Right renal cortex interstitium (tissue), 3 donors: Measurements from ENCODE around the gene CCDC24. TPM values are rescaled to one million over a fixed set of nuclear protein-coding genes. Genes with fewer than 3 reads are reported as not detected.

Source experiments
- DNase-seq, 3 donors: peaks; one replicate each; pipeline ENCODE4 v3.0.0-alpha.2; 2013; ENCODE audit warnings: low read depth in 3 of 3, low spot score in 2 of 3
- polyA plus RNA-seq, 3 donors: library from polyadenylated mRNA; unstranded; fragments of 120-200 nt; gene quantifications; one replicate each; pipeline ENCODE4 v1.2.1, GENCODE V29; 2013; ENCODE audit not compliant: insufficient read length in 3 of 3

Gene CCDC24
- polyA plus RNA-seq, 3 donors, result 14.4 to 15.8 (median 14.6) TPM

DNA sequence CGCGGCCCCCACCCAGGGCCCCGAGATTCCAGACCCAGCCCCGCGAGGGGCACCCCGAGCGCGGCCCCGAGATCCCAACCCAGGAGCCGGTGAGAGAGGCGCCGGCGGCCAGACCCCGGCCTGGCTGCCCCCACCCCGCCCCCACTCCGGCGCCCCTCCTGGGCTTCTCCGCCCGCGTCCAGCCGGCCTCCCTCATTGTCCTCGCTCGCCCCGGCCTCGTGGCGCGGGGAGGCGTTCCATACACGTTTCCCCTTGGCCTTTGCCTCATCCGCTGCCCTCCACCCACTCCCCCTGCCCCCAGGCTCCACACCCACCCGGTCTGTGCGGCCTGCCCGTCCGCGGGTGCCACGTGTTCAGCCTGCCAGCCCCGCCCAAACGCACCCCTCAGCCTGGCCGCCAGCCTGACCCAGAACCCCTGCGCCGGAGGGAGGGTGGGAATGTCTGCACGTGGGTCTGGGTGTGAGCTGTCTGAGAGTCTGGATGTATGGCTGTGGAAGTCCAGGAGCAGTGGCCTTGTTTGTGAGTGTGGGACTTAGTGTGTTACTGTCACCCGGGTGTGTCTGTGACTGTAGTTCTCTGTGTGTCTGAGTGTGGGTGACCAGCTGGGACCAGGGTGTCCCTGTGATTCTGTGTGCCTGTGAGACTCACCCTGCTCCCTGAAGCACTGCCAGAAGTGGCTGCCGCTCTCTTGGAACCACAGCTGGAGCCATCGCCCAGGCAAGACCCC lies 11.7 kb upstream of the CCDC24 start:
- no peak for DNase-seq

DNA sequence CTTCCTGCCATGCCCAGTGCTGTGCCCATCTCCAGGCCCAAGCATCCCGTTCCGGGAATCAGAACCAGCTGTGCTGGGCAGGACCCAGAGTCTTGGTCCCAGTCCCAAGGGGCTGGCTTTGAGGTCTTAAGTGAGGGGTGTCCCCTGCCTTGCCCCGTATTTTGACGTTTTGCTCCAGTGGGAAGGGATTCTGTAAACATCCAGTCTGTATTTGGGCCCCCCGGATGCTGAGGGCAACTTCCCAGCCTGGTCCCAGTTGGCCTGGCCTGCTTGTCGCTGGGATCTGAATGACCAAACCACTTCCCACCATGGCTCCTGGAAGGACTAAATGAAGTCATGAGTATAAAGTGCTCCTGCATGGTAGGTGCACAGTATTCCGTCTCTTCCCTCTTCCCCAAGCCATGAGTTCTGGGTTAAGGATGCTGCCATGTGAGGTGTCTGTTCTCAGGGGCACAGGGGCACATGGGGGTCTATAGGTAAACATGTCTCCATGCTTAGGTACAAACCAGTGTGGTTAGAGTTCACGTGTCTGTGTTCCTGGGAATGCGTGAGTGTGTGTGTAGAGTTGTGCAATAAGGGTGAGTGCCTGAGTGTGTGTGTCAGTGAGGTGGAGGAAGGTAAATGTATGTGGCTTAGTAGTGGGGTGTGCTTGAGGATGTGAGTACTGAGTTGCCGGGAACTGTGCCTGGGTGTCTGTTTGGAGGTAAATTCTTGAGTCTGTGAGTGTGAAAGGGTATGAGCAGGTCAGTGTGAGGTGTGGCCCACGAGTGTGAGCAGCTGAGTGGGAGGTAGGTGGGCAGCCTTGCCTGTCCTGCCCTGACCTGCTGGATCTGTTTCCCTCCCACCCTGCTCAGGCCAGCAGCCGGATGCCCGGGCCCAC lies 10.9 kb upstream of the CCDC24 start:
- no peak for DNase-seq

DNA sequence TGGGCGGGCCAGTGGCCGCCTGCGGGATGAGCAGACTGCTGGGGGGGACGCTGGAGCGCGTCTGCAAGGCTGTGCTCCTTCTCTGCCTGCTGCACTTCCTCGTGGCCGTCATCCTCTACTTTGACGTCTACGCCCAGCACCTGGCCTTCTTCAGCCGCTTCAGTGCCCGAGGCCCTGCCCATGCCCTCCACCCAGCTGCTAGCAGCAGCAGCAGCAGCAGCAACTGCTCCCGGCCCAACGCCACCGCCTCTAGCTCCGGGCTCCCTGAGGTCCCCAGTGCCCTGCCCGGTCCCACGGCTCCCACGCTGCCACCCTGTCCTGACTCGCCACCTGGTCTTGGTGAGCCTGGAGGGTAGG lies 10.3 kb upstream of the CCDC24 start:
- DNase-seq, result no peak

DNA sequence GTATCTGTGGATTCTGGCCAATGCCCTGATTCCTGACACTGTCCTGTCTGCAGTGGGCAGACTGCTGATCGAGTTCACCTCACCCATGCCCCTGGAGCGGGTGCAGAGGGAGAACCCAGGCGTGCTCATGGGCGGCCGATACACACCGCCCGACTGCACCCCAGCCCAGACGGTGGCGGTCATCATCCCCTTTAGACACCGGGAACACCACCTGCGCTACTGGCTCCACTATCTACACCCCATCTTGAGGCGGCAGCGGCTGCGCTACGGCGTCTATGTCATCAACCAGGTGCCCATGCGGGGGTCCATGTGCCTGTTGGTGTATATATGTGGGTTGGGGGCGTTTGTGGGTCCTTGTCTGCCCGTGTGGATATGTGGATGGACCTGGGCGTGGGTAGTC lies 9.8 kb upstream of the CCDC24 start:
- DNase-seq, result no peak

DNA sequence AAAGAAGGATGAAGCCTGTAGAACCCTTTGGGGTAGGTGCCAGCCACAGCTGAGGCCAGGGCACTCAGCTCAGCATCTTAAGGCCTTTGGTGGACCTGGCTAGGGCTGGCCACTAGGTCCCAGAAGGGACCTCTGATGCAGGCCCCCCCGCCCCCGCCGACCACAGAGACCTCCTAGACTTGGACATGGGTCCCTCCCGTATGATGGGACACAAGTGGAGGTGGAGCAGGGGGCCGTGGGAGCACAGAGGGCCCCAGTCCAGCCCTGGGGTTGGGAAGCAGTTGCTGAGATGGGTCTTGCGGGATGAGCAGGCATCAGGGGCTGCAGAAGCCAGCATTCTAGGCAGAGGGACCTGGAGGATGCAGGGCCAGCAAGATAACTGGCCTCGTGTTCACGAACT lies 9.2 kb upstream of the CCDC24 start:
- no peak for DNase-seq

DNA sequence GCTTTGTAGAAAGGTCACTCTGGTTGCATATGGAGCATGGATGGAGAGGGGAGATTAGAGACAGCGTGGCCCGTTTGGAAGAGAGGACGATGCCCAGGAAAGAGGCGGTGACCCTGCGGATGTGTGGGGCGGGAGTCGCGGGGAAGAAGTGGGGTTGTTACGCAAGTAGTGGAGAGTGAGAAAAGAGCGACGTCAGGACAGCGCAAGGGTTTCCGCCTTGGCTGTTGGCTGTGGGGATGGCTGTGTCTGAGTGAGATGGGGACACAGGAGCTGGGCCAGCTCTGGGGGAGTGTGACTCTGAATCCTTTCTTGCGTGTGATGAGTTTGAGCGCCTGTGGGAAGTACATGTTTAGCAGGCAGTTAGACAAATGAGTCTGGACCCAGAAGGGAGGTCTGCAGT lies 8.6 kb upstream of the CCDC24 start:
- DNase-seq, result no peak

DNA sequence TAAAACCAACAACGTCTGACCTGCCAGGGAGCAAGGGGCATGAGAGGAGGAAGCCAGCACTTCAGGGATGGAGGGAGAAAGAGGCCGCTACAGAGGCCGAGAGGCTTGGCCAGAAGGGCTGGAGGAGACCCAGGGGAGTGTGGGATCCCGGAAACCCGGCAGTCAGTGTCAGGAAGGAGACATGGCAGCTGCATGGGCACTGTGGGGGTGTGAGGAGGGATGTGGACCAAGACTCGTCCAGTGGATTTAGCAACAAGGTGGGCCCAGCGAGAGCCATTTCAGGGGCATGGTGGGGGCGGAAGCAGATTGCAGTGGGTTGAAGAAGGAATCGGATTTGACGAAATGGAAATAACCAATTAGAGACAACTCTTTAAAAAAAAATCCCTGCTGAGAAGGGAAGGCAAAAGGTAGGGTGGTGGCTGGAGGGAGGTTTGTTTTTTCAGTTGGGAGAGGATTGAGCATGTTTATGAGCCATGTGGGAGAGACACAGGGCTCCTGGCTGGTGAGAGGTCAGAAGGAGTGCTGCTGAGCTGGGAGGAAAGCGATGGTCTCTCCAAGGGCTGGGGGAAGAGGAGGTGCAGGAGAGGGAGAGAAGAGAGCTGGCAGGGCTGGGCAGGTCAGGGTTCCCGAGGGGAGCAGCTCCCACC lies 8.0 kb upstream of the CCDC24 start:
- DNase-seq, result no peak

DNA sequence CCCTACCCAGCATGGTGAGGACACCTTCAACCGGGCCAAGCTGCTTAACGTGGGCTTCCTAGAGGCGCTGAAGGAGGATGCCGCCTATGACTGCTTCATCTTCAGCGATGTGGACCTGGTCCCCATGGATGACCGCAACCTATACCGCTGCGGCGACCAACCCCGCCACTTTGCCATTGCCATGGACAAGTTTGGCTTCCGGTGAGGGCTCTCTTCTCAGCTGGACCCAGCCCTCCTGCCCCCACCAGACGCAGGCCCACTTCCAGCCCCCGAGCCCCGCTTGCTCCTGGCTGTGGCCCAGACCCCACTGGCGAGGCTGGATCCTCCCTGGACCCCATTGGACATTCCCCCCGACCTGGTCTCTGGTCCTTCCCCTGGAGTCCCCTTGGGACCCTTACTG lies 6.5 kb upstream of the CCDC24 start:
- DNase-seq, result no peak

DNA sequence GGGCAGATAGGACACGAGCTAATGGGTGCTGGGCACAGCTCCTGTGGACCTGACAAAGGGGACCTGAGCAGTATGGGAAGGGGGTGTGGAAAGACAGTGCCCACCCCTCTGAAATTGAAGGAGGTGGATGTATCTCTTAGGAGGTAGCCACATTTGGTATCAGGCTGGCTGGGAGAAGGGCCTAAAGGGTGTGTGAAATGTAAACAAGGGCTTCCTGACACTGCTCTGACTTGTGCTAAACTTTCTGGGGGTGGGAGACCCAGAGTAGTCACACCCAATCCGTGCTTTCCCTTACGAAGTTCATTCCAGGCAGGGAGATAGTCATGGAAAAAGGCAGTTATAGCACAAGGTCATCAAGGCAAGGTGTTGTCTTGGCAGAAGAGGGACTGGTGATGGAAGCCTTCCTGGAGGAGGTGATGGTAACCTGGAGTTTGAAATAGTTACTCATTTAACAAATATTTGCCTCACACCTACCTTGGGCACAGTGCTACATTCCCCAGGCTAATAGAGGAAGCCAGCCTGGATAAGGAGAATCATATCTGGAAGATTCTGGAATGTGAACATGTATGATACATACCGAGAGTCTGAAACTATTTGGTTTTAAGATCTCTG lies 5.3 kb upstream of the CCDC24 start:
- DNase-seq, result no peak

DNA sequence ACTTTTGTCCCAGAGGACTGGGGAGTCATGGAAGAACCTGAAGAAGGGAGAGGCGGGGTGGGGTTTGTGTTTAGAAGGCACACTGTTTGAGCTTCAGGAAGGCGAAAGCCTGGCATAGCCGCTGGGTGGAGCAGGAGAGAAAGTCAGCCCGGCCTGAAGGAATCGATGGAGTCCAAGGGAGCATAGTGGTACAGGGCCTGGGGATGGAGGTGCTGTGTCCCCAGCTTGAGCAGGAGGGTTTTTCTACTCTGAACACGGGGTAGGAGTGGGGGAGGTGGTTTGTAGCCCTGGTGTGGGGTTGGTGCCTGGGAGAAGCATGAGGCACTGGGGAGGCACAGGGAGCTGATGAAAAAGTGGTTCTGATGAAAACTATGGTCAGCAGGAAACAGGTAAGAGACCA lies 4.7 kb upstream of the CCDC24 start:
- DNase-seq, result no peak

DNA sequence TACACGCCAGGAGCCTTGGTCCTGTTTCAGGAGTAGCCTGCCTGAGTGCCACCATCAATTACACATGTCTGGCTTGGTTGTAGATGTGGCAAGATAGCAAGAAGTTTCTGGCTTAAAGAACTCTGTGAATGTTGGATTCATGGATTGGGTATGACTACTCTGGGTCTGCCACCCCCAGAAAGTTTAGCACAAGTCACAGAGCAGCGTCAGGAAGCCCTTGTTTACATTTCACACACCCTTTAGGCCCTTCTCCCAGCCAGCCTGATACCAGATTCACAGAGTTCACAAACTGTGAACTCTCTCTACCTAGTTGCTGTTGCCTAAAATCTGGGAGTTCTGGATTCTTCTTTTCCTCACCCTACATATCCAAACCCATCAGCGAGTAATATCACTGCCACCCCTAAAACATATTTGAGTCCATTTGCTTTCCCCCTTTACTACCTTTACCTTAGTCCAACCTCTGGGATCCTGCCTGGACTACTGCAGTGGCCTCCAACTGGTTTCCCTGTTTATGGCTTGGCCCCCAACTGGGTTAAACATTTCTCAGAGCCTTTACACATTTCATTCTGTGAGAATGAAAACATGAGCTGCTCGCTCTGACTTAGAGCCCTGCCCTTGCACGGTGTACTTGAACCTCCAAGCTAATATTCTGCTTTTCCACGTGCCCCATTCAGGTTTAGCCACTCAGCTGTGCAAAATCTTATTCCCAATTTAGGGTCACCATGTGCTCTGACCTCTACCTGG lies 4.1 kb upstream of the CCDC24 start:
- DNase-seq, result no peak

DNA sequence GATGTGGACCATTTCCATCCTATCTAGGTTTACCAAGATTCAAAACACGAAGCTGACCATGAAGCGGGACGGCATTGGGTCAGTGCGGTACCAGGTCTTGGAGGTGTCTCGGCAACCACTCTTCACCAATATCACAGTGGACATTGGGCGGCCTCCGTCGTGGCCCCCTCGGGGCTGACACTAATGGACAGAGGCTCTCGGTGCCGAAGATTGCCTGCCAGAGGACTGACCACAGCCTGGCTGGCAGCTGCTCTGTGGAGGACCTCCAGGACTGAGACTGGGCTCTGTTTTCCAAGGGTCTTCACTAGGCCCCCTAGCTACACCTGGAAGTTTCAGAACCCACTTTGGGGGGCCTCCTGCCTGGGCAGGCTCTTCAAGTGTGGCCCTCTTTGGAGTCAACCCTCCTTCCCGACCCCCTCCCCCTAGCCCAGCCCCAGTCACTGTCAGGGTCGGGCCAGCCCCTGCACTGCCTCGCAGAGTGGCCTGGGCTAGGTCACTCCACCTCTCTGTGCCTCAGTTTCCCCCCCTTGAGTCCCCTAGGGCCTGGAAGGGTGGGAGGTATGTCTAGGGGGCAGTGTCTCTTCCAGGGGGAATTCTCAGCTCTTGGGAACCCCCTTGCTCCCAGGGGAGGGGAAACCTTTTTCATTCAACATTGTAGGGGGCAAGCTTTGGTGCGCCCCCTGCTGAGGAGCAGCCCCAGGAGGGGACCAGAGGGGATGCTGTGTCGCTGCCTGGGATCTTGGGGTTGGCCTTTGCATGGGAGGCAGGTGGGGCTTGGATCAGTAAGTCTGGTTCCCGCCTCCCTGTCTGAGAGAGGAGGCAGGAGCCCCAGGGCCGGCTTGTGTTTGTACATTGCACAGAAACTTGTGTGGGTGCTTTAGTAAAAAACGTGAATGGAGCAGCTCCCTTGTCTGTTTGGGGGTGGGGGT lies 864 bp upstream of the CCDC24 start:
- no peak for DNase-seq

DNA sequence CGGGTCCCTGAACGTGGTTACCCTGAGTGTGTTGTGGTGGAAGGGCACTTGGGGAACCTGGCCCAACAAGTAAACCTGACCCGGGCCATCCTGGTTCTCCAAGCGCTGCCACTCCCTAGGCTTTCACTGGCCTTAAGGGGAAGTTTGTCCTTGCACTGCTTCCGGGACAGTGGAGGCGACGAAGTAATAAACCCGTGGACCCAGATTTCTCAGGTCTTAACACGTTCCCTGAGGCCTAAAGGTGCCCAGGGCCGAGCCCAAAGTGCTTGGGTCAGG lies 261 bp upstream of the CCDC24 start:
- no peak for DNase-seq

DNA sequence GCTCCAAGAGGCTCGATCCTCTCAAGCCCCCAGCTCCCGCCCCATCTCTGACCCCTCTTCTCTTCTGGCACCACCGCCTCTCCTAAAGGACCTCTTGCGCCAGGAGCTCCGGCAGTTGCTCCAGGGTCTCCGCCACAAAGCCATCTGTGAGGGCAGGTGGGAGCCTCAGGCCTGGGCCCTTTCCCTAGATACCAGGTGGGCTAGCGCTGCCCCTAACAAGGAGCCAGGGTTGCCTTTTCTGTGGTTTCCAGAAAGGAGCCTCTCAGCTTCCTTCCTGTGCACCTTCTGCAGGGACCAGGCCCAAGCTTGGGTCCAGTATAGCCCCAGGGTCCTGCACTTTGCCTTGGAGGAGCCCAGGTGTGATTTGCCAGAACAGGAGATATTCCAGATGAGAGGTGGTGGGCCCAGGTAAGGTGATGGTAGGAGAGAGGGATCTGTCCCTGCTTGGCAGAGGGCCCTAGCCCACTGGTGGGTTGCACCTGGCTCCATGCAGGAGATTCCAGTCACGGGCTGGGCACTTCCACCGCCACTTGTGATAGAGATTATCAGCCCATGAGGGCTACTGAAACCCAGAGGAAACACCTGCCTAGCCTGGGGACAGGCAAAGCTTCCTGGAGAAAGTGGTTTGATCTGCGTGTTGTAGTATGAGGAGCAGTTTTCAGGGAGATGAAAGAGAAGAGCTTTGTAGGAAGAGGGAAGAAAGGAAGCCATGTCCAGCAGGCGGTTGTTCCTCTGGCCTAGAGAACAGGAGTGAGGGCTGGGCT lies 1.0 kb downstream of the CCDC24 start:
- DNase-seq, result no peak

DNA sequence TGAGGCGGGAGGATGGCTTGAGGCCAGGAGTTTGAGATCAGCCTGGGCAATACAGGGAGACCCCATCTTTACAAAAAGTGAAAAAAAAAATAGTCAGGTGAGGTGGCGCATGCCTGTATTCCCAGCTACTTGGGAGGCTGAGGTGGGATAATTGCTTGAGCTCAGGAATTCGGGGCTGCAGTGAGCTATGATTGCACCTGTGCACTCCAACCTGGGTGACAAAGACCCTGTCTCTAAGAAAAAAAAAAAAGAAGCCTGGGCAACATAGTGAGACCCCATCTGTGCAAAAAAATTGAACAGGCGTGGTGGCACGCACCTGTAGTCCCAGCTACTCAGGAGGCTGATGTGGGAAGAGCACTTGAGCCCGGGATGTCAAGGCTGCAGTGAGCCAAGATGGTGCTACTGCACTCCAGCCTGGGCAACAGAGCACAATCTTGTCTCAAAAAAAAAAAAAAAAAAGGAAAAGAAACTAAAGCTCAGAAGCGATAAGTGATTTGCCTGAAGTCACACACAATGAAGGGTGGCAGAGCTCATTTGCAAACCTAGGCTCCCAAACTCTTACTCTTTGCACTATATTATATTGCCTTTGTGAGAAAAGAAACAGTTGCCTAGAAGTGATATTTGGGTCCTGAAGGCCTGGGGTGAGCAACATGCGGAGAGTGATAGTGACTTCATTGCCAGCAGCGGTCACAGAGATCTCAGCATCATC lies 2.0 kb downstream of the CCDC24 start:
- no peak for DNase-seq

DNA sequence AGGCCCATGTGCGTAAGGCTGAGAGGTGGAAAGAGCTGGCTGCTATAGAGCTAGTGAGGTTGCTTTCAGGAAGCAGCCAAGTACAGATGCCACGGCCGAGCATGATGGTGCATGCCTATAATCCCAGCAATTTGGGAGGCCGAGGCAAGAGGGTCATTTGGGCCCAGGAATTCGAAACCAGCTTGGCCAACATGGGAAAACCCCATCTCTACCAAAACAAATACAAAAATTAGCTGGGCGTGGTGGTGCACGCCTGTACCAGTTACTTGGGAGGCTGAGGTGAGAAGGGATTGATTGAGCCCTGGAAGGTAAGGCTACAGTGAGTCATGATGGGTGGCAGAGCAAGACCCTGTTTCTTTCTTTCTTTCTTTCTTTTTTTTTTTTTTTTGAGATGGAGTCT lies 2.7 kb downstream of the CCDC24 start:
- DNase-seq, result no peak

DNA sequence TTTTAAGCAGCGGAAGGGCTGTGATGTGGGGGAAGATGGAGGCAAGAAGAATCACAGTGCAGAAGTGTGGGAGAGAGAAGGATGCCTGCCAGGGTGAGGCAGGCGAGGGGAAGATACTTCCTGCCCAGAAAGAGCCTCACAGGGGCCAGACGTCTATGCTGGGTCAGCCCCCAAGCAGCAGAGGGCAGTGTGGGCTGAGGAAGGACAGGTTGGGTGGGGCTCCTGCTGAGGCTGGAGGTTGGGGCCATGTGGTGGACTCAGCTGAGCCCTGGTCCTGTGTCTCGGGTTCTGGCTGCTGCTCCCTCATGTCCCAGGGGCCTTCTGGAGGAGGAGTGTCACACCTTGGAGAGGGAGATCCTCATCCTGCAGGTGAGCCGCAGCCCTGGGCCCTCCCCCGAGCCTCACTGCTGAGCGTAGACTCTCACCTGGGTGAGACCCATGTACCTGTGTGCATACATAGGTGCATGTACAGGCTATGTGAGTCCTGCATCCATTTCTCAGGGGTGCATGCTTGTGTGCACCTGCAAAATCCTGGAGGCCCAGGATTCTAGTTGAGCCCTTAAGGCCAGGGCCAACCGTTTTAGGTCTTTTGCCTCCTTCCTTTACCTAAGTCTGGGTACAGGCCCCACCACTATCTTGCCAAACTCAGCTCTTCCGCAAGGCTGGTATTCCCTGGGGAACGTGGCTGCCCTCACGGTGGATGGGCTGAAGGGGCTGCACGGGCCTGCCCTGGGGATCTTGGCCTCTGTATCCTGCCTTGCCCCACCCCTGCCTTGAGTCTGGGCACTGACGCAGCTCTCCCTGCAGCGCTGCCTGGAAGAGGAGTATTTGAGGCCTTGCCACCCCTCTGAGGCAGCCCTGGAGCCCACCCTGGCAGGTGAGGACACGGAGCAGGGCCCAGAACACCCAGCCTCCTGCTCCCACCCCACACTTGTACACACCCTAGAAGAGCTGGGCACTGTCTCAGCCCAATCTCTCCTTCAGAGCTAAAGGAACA lies 3.7 kb downstream of the CCDC24 start:
- DNase-seq, result no peak
